ENCODE data around the gene RHOH.

RHOH gene

GRCh38 chr4:40246011-40246900, 49.4 kb downstream of the RHOH start:
- TF ChIP-seq HDGF (IDR thresholded peaks at IDR 0.05; ENCODE audit: borderline replicate concordance) (no peak), SUZ12 (IDR thresholded peaks at IDR 0.05) (no peak), ELF4 (IDR thresholded peaks at IDR 0.05) (no peak), FOXK2 (IDR thresholded peaks at IDR 0.05) (no peak), ARNT (IDR thresholded peaks at IDR 0.05) (no peak), ZNF384 (IDR thresholded peaks at IDR 0.05) (no peak), FOXA1 (IDR thresholded peaks at IDR 0.05) (no peak), NFRKB (IDR thresholded peaks at IDR 0.05) (no peak), SP1 (IDR thresholded peaks at IDR 0.05) (no peak), CTBP1 (IDR thresholded peaks at IDR 0.05; ENCODE audit: borderline replicate concordance) (no peak)
- CTCF ChIA-PET = no interaction called here
- no peak for DNase-seq (ENCODE audit: extremely low spot score)
- POLR2A ChIA-PET = no interaction called here

GRCh38 chr4:40246938-40247337, 50.1 kb downstream of the RHOH start:
- ChIA-PET POLR2A (no interaction called here), CTCF (no interaction called here)
- TF ChIP-seq CTBP1 (IDR thresholded peaks at IDR 0.05; ENCODE audit: borderline replicate concordance) (no peak), LEF1 (IDR thresholded peaks at IDR 0.05; ENCODE audit: borderline replicate concordance) (no peak), NFRKB (IDR thresholded peaks at IDR 0.05) (no peak), SP1 (IDR thresholded peaks at IDR 0.05) (no peak), BHLHE40 (IDR thresholded peaks at IDR 0.05; ENCODE audit: borderline replicate concordance) (no peak), ZNF384 (IDR thresholded peaks at IDR 0.05) (no peak), FOXK2 (IDR thresholded peaks at IDR 0.05) (no peak), L3MBTL2 (conservative IDR thresholded peaks at IDR 0.05) (no peak), SUZ12 (IDR thresholded peaks at IDR 0.05) (no peak), ARNT (IDR thresholded peaks at IDR 0.05) (no peak)
- TF ChIP-seq, protein P1, sequence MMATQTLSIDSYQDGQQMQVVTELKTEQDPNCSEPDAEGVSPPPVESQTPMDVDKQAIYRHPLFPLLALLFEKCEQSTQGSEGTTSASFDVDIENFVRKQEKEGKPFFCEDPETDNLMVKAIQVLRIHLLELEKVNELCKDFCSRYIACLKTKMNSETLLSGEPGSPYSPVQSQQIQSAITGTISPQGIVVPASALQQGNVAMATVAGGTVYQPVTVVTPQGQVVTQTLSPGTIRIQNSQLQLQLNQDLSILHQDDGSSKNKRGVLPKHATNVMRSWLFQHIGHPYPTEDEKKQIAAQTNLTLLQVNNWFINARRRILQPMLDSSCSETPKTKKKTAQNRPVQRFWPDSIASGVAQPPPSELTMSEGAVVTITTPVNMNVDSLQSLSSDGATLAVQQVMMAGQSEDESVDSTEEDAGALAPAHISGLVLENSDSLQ (IDR thresholded peaks at IDR 0.05) = no peak
- DNase-seq (ENCODE audit: extremely low spot score) = no peak

DNA sequence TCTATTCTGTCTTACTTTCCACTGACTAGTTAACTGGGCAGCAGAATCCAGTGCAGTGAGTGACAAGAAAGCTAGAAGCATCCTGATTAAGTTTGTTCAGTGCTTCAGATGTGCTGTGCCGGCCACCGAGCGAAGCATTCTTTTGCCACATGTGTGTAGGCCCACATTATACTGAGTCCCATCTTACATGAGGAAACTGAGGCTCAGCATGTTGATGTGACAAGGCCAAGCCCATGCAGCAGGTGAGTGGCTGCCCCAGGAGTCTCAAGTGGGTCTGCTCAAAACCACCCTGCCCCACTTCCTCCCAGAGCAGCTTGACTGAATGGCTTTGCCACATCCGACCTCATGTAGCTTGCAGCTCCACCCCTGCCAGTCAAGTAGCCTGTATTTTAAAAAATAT, 50.5 kb downstream of the RHOH start:
- DNase-seq (ENCODE audit: extremely low spot score) = no peak
- CTCF ChIA-PET = interaction anchor here (0.6 kb wide), 1 partner anchor 260 kb away, joined by 3 read pairs; no protein-coding TSS in a partner anchor
- TF ChIP-seq ZNF384 (IDR thresholded peaks at IDR 0.05) (no peak), L3MBTL2 (conservative IDR thresholded peaks at IDR 0.05) (no peak), ELF4 (IDR thresholded peaks at IDR 0.05) (no peak), CTBP1 (IDR thresholded peaks at IDR 0.05; ENCODE audit: borderline replicate concordance) (no peak), SP1 (IDR thresholded peaks at IDR 0.05) (no peak), LEF1 (IDR thresholded peaks at IDR 0.05; ENCODE audit: borderline replicate concordance) (no peak), BHLHE40 (IDR thresholded peaks at IDR 0.05; ENCODE audit: borderline replicate concordance) (no peak), FOXK2 (IDR thresholded peaks at IDR 0.05) (no peak), ARNT (IDR thresholded peaks at IDR 0.05) (no peak), FOXA1 (IDR thresholded peaks at IDR 0.05) (no peak), TARDBP (IDR thresholded peaks at IDR 0.05) (no peak), HDGF (IDR thresholded peaks at IDR 0.05; ENCODE audit: borderline replicate concordance) (no peak), FOXM1 (IDR thresholded peaks at IDR 0.05; ENCODE audit: borderline replicate concordance) (no peak), SUZ12 (IDR thresholded peaks at IDR 0.05) (no peak), NFRKB (IDR thresholded peaks at IDR 0.05) (no peak)
- TF ChIP-seq, protein P1 (IDR thresholded peaks at IDR 0.05) = no peak
- POLR2A ChIA-PET = no interaction called here

DNA sequence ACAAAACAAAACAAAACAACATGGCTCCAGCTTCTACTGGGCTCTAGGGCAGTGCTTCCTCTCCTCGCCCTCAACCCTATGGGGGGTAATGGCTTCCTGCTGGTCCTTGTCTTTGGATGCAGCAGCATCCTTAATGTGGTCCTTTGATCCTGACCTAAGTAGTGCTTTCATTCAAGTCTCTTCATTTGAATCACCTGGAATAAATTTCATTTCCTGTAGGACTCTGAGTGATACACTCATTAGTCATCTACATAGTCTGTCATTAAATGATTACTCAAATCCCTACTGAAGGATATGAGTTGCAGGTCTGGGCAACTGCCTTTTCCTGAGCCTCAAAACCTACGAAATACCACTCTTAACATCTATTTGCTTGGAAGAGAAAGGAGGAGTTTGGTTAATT, 54.5 kb downstream of the RHOH start:
- TF ChIP-seq FOXK2 (IDR thresholded peaks at IDR 0.05) (no peak), LEF1 (IDR thresholded peaks at IDR 0.05; ENCODE audit: borderline replicate concordance) (no peak), HDGF (IDR thresholded peaks at IDR 0.05; ENCODE audit: borderline replicate concordance) (no peak), SP1 (IDR thresholded peaks at IDR 0.05) (no peak), ZNF384 (IDR thresholded peaks at IDR 0.05) (no peak), SUZ12 (IDR thresholded peaks at IDR 0.05) (no peak), TARDBP (IDR thresholded peaks at IDR 0.05) (no peak), NFRKB (IDR thresholded peaks at IDR 0.05) (no peak), CTBP1 (IDR thresholded peaks at IDR 0.05; ENCODE audit: borderline replicate concordance) (no peak)
- TF ChIP-seq, protein P1 (IDR thresholded peaks at IDR 0.05) = no peak
- ChIA-PET POLR2A (no interaction called here), CTCF (no interaction called here)
- no peak for DNase-seq (ENCODE audit: extremely low spot score)

DNA sequence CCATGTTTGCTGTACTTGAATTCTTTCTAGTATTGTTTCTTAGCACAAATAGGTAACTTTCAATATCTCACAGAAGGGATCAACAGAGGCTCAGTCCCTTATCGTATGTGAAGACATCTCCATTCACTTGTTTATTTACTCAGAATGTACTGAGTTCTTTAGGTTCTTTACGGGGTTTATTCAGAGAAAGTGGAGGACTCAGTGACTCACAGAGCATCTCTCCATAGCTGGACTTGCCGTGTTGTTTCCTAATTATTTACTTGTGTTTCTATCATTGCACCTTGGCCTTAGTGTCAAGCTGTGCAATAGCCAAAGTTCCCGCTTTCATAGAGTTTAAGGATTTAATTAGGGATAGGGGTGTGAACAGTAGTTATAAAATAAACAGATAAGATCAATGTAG, 57.1 kb downstream of the RHOH start:
- TF ChIP-seq FOXK2 (IDR thresholded peaks at IDR 0.05) = no peak
- TF ChIP-seq TARDBP (IDR thresholded peaks at IDR 0.05) = no peak
- TF ChIP-seq FOXM1 (IDR thresholded peaks at IDR 0.05; ENCODE audit: borderline replicate concordance) = no peak
- no peak for TF ChIP-seq SP1 (IDR thresholded peaks at IDR 0.05)
- TF ChIP-seq NFRKB (IDR thresholded peaks at IDR 0.05) = no peak
- no peak for TF ChIP-seq ZNF384 (IDR thresholded peaks at IDR 0.05)
- TF ChIP-seq L3MBTL2 (conservative IDR thresholded peaks at IDR 0.05) = no peak
- TF ChIP-seq LEF1 (IDR thresholded peaks at IDR 0.05; ENCODE audit: borderline replicate concordance) = no peak
- TF ChIP-seq ARNT (IDR thresholded peaks at IDR 0.05) = no peak
- ChIA-PET POLR2A (no interaction called here), CTCF (interaction anchor here (1.1 kb wide), 1 partner anchor 63 kb away, joined by 3 read pairs; no protein-coding TSS in a partner anchor)
- no peak for DNase-seq (ENCODE audit: extremely low spot score)

All from HEK293T (cell line).